ENCODE measurements around the gene CD6.
"Not testable (repeated sequence)": the region's sequence is repeated elsewhere in the genome, so short reads cannot be mapped to it uniquely, and the experiment has no call there.

Gene CD6

DNA sequence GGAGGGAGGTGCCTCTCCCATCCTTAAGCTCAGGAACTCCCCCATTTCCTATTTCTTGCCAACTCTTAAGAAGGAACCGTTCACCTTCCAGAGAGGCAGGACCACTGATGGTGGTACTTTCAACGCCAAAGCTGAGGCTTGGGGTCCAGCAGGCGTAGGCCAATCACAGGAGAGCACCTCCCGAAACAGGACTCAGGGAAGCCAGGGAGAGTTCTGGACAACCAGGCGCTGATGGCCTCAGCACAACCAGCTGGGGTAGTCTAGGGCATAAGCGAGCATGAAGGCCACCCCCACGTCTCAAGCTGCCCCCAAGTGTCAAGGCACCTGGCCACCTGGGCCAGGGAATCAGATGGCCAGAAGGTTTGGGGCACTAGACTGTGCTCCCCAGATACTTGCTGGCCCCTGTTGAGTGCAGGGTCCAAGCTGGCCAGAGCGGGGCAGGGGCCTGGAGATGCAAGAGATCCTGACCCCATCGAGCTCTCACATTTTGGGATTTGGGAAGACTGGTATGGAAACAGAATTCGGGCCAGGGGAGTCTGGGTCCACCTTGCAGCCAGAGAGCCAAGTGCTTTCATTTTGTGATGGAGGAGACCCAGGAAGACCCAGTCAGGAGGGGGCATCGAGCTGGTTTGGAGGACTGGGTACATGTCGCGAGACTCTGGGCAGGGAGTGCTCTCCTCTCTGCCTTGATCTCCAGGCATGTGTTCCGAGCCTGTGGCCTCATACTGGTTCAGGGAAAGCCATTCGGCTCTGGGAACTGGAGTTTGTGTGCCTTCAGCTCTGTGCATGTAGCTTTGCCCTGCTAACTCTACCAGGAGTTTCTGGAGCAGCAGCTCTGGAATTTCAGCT, 926 bp downstream of the CD6 start:
- peaks cover 0 to 16% of the 10 kb centered on the region in 2 donors for H3K27me3 ChIP-seq
- peaks cover 0 to 4% (median 0%) of the 10 kb centered on the region in 3 donors for H3K9me3 ChIP-seq
- H3K4me1 ChIP-seq = no peaks in the 10 kb centered on the region
- H3K4me3 ChIP-seq = no peak overlapping the region
- no peak overlapping the region for H3K27ac ChIP-seq
- H3K36me3 ChIP-seq = no peaks in the 10 kb centered on the region
- no peak for TF ChIP-seq CTCF (IDR thresholded peaks at IDR 0.05)
- DNase-seq = no peak
- intact Hi-C loops (cut with DNase I; ENCODE audit: low total_unique reads) = no loop called here

GRCh38 chr11:60973699-60974098, 2.2 kb downstream of the CD6 start:
- Histone ChIP-seq H3K36me3 (no peaks in the 10 kb centered on the region), H3K4me3 (no peak overlapping the region), H3K4me1 (no peaks in the 10 kb centered on the region), H3K27me3 (peaks cover 0 to 16% of the 10 kb centered on the region in 2 donors), H3K9me3 (peaks cover 0 to under 1% (median 0%) of the 10 kb centered on the region in 3 donors), H3K27ac (no peak overlapping the region)
- DNase-seq = no peak
- intact Hi-C loops (cut with DNase I; ENCODE audit: low total_unique reads) = no loop called here
- TF ChIP-seq CTCF (IDR thresholded peaks at IDR 0.05) = no peak

DNA sequence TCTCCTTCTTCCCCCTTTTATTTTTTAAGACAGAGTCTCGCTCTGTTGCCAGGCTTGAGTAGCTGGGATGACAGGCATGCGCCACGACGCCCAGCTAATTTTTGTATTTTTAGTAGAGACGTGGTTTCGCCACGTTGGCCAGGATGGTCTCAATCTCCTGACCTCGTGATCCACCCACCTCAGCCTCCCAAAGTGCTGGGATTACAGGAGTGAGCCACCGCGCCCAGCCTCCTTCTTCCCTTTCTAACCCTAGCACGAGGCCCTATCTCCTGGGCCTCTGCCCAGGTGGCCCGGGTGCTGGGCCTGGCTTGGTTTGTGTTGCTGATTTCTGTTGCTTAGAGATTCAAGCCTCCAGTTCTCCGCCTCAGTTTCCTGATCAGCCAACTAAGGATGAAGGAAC, 2.8 kb downstream of the CD6 start:
- H3K27me3 ChIP-seq = peaks cover 0 to 16% of the 10 kb centered on the region in 2 donors
- H3K36me3 ChIP-seq; H3K9me3 ChIP-seq; H3K4me1 ChIP-seq; DNase-seq; intact Hi-C loops (cut with DNase I; ENCODE audit: low total_unique reads); H3K4me3 ChIP-seq; H3K27ac ChIP-seq: not testable (repeated sequence)

- Histone ChIP-seq H3K36me3 (no peaks in the 10 kb centered on the region), H3K27ac (no peak overlapping the region), H3K27me3 (peaks cover 0 to 18% of the 10 kb centered on the region in 2 donors), H3K4me1 (no peaks in the 10 kb centered on the region), H3K4me3 (no peak overlapping the region), H3K9me3 (no peaks in the 10 kb centered on the region)
- intact Hi-C loops (cut with DNase I; ENCODE audit: low total_unique reads) = no loop called here
- TF ChIP-seq CTCF (IDR thresholded peaks at IDR 0.05) = no peak
- DNase-seq = no peak
Measured at GRCh38 chr11:60974726-60975125, 3.2 kb downstream of the CD6 start.

DNA sequence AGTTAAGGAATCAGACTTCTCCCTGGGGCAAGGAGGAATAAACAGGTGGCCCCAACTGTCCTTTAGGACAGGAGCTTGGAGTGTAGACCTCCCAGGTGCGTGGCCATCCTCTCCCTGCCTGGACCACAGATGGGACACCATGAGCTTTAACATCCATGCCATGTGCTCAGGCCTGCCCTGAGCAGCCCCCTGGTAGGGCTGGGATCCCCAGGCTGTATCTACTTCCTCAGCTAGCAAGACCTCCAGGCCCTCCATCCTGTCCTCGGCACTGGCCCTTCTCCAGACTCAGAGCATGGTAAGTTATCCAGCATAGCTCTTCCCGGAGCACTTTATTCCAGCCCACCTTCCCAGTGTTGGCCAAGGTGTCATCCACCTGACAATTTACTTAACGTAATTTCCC, 5.7 kb downstream of the CD6 start:
- no peak for TF ChIP-seq CTCF (IDR thresholded peaks at IDR 0.05)
- Histone ChIP-seq H3K27me3 (peaks cover 0 to 22% of the 10 kb centered on the region in 2 donors), H3K9me3 (no peaks in the 10 kb centered on the region), H3K36me3 (no peaks in the 10 kb centered on the region), H3K4me3 (no peak overlapping the region), H3K27ac (no peak overlapping the region), H3K4me1 (no peaks in the 10 kb centered on the region)
- no peak for DNase-seq
- intact Hi-C loops (cut with DNase I; ENCODE audit: low total_unique reads) = no loop called here

DNA sequence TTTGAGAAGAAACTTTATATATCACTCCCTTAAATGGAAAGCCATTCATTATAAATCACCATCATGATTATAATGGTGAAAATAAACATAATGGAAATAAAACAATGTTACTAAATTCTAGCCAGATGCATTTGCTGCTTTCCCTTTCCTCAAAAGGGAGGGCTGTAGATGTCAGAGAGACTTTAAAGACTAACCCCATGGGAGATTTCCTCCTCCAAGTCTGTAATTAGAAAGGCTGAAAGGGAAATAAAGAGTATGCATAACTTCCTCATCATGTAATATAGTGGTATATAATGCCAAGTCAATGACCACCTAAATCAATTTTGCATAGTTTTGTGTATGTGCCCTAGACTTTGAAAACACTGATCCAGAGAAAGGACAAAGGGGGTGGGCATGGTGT, 6.4 kb downstream of the CD6 start:
- no peak for TF ChIP-seq CTCF (IDR thresholded peaks at IDR 0.05)
- no peaks in the 10 kb centered on the region for H3K9me3 ChIP-seq
- no peaks in the 10 kb centered on the region for H3K36me3 ChIP-seq
- DNase-seq = no peak
- H3K27ac ChIP-seq = no peak overlapping the region
- H3K4me1 ChIP-seq = no peaks in the 10 kb centered on the region
- no peak overlapping the region for H3K4me3 ChIP-seq
- intact Hi-C loops (cut with DNase I; ENCODE audit: low total_unique reads) = no loop called here
- H3K27me3 ChIP-seq = peaks cover 0 to 19% of the 10 kb centered on the region in 2 donors
